HUES48 (cell line): Measurements from ENCODE around the gene STRC.
"Not testable (repeated sequence)": the region's sequence is repeated elsewhere in the genome, so short reads cannot be mapped to it uniquely, and the experiment has no call there.

Experiments
- H3K27ac ChIP-seq: one replicate; pipeline ENCODE4 v1.7.0; 2013; ENCODE audit warnings: low read depth, low read length, inconsistent platforms
- H3K27me3 ChIP-seq: 2 replicates; pipeline ENCODE4 v1.6.1; 2013; ENCODE audit warnings: mild to moderate bottlenecking, low read length; ENCODE audit not compliant: control insufficient read depth, insufficient read depth
- H3K36me3 ChIP-seq: 2 replicates; pipeline ENCODE4 v1.6.1; 2013; ENCODE audit warnings: low read length; ENCODE audit not compliant: control insufficient read depth, insufficient read depth
- H3K4me1 ChIP-seq: 2 replicates; pipeline ENCODE4 v1.6.1; 2013; ENCODE audit warnings: mild to moderate bottlenecking, low read length; ENCODE audit not compliant: control insufficient read depth, insufficient read depth
- H3K4me3 ChIP-seq: 2 replicates; pipeline ENCODE4 v1.5.1; 2013; ENCODE audit warnings: mild to moderate bottlenecking, low read depth, low read length
- H3K9ac ChIP-seq: 2 replicates; pipeline ENCODE4 v1.6.1; 2013; ENCODE audit warnings: mild to moderate bottlenecking, low read depth, low read length, moderate library complexity
- H3K9me3 ChIP-seq: 2 replicates; pipeline ENCODE4 v1.6.1; 2013; ENCODE audit warnings: low read length; ENCODE audit not compliant: control insufficient read depth, insufficient read depth

STRC gene

GRCh38 chr15:43617750-43618149, 850 bp downstream of the STRC start:
- not testable (repeated sequence) for H3K4me1 ChIP-seq, H3K9me3 ChIP-seq, H3K9ac ChIP-seq, H3K36me3 ChIP-seq, H3K27me3 ChIP-seq, H3K4me3 ChIP-seq, H3K27ac ChIP-seq

- H3K4me1 ChIP-seq, H3K27ac ChIP-seq, H3K36me3 ChIP-seq, H3K9me3 ChIP-seq, H3K27me3 ChIP-seq, H3K4me3 ChIP-seq, H3K9ac ChIP-seq: not testable (repeated sequence)
These were observed 16.4 kb downstream of the STRC start for GRCh38 chr15:43602233-43602632.

DNA sequence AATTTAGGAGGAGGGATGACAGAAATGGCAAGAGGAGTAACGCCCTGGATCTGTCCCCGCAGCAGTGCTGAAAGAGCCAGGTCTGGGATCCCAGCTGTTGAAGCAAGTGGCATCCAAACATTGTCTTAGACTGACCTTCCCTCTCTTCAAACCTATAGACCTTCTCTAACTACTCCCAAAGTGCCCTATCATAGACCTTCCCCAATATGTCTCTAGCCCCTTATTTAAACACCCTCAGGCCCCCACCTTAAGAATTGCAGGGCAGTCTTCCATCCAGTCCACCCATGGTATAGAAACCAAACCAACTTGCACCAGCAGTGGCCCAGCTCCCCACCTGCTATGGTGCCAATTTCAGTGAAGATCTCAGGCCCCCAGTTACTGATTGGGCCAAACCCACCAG, 18.4 kb downstream of the STRC start:
- H3K9ac ChIP-seq, H3K9me3 ChIP-seq, H3K27me3 ChIP-seq, H3K27ac ChIP-seq, H3K4me1 ChIP-seq, H3K36me3 ChIP-seq, H3K4me3 ChIP-seq: not testable (repeated sequence)

GRCh38 chr15:43599131-43599530, 19.5 kb downstream of the STRC start:
- H3K4me3 ChIP-seq, H3K27ac ChIP-seq, H3K36me3 ChIP-seq, H3K9ac ChIP-seq, H3K27me3 ChIP-seq, H3K9me3 ChIP-seq, H3K4me1 ChIP-seq: not testable (repeated sequence)

DNA sequence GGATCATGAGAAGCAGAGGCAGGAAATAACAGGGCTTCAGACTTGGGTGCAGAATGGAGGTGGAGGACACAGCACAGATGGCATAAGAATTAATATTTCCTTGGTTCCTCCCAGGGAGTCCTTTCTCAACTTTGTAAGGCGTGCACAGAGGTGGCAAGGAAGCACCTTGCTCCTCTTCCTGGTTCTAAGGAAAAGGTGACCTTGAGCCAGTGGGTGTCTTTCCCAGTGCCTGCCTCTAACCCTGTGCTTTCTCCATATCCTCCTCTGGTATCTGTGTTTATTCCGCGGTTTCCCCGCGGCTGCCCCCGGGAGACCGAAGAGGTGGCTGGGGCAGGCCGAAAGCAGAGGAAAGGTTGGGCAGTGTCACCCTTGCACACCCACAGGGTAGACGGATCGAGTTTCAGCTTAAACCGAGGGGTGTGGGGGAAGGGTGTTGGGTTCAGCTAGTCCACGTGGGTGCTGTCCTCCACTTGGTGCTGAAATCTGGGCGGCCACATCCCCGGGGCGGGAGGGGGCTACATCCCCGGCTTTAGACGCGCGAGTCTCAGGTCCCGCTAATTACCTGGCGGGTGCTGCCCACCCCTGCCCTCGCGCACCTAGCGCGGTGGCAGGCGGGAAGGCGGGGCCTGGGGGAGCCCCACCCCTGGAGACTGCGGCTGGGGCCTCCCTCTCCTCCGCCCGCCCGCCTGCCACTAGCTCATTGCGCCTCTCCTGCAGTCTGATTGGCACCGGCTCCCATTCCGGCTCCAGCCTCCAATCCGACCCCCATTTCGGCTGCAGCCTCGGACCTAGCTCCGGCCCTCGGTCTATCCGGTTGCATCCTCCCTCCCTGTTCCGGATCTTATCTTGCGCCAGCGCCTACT, 25.0 kb downstream of the STRC start, which contains the start of gene CKMT1B:
Gene CKMT1B (plus strand): TSS at position 700 of the 863 bp plus-strand sequence. CDS start 192 bp downstream, outside the sequence.
- H3K4me3 ChIP-seq: not testable (repeated sequence)

GRCh38 chr15:43592841-43593240, 25.8 kb downstream of the STRC start:
- not testable (repeated sequence) for H3K4me3 ChIP-seq

More for the DNA sequence above, 25.0 kb downstream of the STRC start, which contains the start of gene CKMT1B:
- not testable (repeated sequence) for H3K9ac ChIP-seq, H3K9me3 ChIP-seq, H3K36me3 ChIP-seq, H3K4me1 ChIP-seq, H3K27ac ChIP-seq, H3K27me3 ChIP-seq

DNA sequence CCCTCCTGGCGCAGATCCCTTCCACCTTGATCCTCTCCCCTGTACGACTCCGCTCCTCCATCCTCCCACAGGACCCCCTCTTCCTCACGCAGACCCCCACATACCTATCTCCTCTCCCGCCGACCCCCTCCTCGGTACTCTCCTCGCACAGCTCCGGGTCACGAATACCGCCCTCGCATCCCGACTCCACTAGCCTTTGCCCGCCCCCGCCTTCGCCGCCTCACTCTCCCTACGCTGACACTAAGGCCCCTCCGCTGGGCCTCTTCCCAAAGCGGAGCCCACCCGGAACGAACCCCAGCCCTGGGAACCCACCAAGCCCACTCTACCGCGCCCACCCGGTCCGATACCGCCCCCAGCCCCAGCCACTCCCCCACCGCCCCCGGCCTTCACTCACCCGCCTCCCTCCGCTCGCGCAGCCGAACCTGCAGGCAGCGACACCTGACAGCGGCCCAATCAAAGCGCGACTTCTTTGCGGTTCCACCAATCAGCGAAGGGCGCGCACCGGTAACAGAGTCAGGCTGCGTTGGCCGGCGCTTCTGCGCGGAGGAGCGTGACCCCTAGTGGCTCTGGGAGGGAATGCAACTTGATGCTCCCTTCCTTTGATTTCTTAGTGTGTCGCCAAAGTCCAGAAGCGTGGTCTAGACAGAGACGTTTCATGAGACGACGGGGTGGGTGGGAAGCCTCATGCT, 28.7 kb downstream of the STRC start, which contains the start of gene PPIP5K1:
Gene PPIP5K1 (minus strand): TSS at position 431 of the 689 bp plus-strand sequence. CDS start 5,704 bp downstream, outside the sequence.
- not testable (repeated sequence) for H3K9ac ChIP-seq, H3K4me3 ChIP-seq, H3K27me3 ChIP-seq, H3K9me3 ChIP-seq, H3K36me3 ChIP-seq, H3K27ac ChIP-seq, H3K4me1 ChIP-seq

More at GRCh38 chr15:43592841-43593240, 25.8 kb downstream of the STRC start:
- not testable (repeated sequence) for H3K4me1 ChIP-seq, H3K9me3 ChIP-seq, H3K27ac ChIP-seq, H3K9ac ChIP-seq, H3K36me3 ChIP-seq, H3K27me3 ChIP-seq

DNA sequence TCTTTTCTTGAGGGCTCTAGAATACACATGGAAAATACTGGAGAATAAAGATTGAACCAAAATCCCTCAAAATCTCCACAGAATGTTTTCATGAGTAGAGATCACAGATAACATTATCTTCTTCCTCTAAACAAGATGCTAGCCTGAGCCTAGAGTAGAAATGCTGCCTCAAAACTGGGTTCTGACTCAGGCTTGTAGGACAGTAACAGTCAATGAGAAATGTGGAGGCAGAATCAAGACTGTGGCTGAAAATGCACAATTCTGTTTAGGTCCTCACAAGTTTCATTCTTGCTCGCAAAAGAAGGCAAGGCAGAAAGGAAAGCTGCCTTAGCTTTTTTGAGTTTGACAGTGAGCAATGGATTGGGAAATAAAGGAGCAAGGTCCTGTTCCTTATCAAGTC, 44.0 kb downstream of the STRC start:
- H3K9ac ChIP-seq, H3K36me3 ChIP-seq, H3K4me3 ChIP-seq, H3K4me1 ChIP-seq, H3K9me3 ChIP-seq, H3K27me3 ChIP-seq, H3K27ac ChIP-seq: not testable (repeated sequence)

GRCh38 chr15:43566615-43567014, 52.0 kb downstream of the STRC start:
- not testable (repeated sequence) for H3K9me3 ChIP-seq, H3K27ac ChIP-seq

GRCh38 chr15:43563793-43564192, 54.8 kb downstream of the STRC start:
- H3K4me1 ChIP-seq, H3K4me3 ChIP-seq, H3K27ac ChIP-seq, H3K36me3 ChIP-seq, H3K9ac ChIP-seq, H3K27me3 ChIP-seq, H3K9me3 ChIP-seq: not testable (repeated sequence)

More at GRCh38 chr15:43566615-43567014, 52.0 kb downstream of the STRC start:
- not testable (repeated sequence) for H3K36me3 ChIP-seq, H3K9ac ChIP-seq, H3K4me1 ChIP-seq, H3K4me3 ChIP-seq, H3K27me3 ChIP-seq

- H3K9ac ChIP-seq, H3K4me1 ChIP-seq, H3K4me3 ChIP-seq, H3K9me3 ChIP-seq, H3K27me3 ChIP-seq, H3K27ac ChIP-seq, H3K36me3 ChIP-seq: not testable (repeated sequence)
These were observed 55.8 kb downstream of the STRC start for GRCh38 chr15:43562753-43563152.
